ENCODE data around the gene B9D1.

The B9D1 gene

DNA sequence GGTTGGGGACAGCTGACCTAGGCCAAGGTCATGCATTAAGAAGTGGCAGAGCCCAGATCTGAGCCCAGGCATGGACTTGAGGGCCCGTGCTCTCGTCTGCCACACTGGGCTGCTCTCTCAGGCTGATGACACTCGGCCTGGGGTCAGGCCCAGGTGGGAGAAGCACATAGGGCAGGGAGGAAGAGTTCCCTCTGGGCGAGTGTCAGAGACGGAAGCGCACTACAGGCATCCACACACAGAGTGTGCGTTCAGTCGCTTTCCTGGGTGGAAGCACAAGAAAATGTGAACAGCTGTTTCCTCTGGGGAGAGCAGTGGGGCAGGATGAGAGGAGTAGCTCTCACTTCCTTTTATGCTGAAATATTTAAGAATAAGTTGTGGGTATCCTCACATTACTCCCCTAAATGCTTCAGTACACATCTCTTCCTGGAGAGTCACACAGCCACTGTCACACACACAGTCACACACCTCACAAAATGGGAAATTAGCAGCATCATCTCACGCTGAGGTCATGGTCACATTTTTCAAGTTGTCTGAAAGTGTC lies 59.7 kb downstream of the B9D1 start:
- no peak for DNase-seq (ENCODE audit: low read depth)

DNA sequence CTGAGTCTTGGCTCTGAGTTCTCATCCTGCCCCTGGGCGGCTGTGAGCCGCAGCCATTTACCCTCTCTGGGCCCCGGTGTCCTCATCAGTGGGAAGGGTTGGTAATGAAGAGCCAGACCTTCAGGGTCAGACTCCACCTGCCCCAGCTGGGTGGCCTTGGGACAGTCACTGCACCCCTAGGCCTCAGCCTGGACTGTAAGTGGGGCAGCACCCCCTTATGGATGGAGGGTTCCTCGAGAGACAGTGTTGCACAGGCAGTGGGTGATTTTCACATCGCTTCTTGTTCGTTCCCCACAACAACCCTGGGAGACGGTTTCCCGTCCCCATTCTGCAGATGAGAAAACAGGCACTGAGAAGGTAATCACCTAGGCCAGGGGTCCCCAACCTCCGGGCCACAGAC lies 60.5 kb downstream of the B9D1 start:
- no peak for DNase-seq (ENCODE audit: low read depth)

DNA sequence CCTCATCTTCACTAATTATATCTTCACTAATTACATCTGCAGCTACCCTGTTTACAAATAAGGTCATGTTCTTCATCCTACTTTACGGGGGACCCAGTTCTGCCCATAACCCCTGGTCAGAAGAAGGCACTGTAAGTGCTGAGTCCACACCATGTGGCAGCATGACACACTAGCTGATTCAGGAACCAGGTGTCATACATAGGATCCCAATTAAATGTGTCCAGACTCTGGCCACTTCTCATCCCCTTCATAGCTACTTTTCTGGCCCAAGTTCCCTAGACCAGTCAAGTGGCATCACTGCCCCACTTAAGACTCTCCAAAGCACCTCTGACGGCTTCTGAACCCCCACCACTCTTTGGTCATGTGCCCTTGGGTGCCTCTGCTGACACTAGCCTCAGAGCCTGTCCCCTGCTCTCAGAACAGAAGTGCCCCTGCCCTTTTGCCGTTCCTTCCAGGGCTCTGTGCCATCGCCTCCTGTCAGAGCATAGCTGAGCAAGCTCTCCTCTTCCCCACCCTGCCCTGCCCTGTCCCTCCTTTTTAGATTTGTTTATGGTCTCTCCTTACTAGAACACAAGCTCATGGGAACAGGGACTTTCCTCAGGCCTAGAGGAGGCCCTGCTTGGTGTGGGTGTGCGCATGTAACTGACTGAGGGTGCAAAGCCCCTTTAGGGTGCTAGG lies 61.1 kb downstream of the B9D1 start:
- DNase-seq (ENCODE audit: low read depth): no peak

DNA sequence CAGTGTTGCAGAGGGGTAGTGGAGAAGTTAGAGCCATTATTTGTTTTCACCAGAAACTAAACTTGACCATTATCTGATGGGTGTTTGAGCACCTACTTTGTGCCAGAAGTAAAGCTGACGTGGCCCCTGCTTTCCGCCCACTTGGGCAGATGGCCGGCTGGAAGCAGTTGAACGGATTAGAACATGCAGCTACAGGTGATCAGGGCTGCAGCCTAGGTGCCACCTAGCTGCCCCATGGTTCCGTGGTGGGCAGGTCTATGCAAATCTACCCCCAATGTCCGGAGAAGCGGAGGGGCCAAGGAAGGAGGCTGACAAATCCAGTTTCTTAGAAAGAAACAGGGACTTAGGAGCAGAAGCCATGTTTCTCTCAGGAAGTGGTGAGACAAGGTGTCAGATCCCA lies 62.7 kb downstream of the B9D1 start:
- DNase-seq (ENCODE audit: low read depth): no peak

DNA sequence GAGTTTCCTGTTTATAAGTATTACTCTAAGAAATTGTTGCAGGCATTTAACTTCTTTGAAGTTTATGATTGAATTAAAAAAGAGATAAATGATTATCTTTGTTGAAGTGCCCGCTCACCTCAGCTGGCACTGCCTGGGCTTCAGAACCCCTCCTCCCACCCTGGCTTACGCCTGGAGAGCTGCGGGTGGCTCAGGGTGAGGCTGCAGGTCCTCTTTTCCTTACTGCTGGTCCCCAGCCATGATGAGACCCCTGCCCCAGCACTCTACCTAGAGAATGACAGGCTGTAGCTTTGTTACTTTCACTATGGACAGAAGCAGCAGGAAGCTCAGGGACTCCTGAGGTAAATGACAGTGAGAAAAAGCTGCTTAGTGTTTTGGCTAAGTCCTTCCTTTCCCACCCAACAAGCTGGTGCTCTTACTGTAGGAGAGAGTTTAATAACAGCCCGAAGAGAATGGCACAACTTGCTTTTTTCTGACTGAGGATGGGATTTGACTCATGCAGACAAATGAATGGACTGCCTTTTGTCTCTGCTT lies 63.2 kb downstream of the B9D1 start:
- no peak for DNase-seq (ENCODE audit: low read depth)

DNA sequence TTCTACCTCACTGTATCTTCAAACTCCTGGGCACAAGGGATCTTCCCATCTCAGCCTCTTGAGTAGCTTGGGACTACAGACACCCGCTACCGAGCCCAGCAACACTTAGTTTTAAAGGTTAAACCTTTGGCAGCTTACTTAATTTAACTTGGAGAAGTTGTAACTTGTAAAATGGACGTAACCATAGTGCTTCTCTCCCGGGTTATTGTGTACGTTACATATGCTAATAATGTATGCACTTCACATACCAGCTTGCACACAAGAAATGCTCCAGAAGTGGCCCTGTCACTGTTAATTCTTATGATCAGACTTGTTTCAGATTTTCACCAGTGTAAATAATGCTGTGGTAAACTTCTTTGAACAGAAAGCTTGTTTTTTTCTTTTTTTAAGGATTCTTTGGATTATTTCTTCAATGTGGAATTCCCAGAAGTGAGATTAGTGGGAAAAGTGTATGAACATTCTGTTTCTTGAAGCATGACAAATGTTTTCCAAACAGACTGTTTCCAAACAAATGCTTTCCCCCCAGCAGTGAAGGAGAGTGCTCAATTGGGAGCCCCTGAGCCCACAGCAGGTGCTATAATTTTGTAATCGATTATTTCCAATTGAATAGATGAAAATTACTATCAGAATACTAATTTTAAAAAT lies 63.8 kb downstream of the B9D1 start:
- DNase-seq (ENCODE audit: low read depth): no peak

DNA sequence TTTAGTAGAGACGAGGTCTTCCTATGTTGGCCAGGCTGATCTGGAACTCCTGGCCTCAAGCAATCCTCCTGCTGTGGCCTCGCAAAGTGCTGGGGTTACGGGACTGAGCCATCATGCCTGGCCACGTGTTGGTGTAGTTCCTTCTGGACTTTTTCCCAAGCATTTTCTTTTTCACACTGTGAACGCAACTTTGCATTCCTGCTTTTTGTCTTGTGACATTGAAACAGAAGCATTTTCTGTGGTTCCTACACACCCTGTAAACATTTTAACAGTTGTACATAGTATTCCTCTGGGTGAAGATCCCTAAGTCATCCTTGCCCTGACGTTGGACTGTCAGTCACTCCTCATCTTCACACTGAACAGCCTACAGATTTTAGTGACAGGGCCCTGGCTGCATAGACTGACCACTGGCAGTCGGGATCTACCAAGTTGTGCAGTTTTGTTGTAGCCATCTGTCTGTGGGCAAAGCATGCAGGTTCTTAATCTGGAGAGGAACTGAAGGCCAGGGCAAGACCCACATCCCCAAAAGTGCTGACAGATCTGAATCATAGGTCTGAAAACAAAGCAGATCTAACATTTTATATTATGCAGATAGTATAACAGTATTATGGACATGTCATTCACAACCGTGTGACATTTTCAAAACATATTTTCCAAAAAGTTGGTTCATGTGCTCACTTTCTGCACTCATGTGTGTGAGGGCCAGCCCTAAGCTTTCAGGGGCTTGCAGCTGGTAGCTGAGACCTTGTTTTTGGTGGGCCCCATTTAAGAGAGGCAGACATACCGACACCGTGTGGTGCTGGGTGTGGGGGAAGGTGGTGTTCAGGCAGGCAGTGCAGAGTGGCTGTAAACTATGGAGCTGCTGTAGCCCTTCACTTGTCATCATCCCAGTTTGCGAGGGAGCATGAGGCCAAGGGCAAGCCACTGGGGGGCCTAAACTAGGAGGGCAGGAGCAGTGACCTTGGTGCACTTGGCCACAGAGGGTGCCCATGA lies 65.4 kb downstream of the B9D1 start:
- no peak for DNase-seq (ENCODE audit: low read depth)

DNA sequence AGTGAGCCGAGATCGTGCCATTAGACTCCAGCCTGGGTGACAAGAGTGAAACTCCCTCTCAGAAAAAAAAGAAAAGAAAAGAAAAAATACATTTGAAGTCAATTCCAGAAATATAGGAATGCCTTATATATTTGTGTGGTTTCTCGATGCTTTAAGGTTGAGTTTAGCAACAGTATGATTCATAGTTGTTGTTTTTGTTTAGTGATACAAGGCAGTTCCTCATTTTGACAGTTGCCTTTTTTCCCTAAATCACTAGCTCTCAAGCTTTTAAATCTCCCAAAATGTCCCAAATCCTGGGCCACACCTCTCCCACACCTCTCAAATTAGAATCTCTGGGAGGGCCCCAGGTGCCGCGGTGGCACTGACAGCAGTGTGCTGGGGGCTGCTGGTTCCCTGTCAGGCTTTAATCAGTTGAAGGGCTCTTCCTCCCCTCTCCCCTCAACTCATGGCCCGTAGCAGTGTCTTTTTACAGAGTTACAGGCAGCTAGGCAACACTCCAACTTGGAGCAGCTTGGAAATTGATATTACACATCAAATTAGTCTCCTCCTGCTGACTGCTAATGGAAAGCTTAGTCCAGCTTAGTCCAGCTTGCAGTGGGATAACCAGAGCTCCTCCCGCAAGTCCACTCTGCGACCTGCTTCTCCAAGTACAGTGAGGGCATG lies 66.9 kb downstream of the B9D1 start:
- no peak for DNase-seq (ENCODE audit: low read depth)

DNA sequence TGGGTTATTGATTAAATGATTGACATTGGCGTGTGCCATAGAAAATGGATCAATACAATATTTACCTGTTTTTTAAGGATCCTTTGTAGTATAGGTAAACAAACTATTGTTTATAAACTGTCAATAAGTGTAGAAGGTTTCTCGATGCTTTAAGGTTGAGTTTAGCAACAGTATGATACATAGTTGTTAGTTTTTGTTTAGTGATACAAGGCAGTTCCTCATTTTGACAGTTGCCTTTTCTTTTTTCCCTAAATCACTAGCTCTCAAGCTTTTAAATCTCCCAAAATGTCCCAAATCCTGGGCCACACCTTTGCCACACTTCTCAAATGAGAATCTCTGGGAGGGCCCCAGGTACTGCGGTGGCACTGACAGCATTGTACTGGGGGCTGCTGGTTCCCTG lies 68.1 kb downstream of the B9D1 start:
- no peak for DNase-seq (ENCODE audit: low read depth)

Data from stimulated activated CD8-positive, alpha-beta memory T cell treated with anti-CD3 and anti-CD28 coated beads, Interleukin-12 subunit alpha, Interleukin-12 subunit beta, amount 100 ng/mL, for 4 hours (primary cell).